ENCODE data around the gene DLX3.

Gene DLX3

GRCh38 chr17:49987681-49988441 lies 7.2 kb downstream of the DLX3 start:
- Mint-ChIP-seq H3K4me1 (peaks cover 9% of the 10 kb centered on the region), H3K27me3 (peaks cover 75% of the 10 kb centered on the region), H3K4me3 (no peak overlapping the region), H3K27ac (no peak overlapping the region), H3K9me3 (no peaks in the 10 kb centered on the region)
- DNase-seq (peak in 1 of 2 donors; percentile 0), ATAC-seq (no peak)

GRCh38 chr17:49987290-49987585 lies 7.8 kb downstream of the DLX3 start:
- H3K27me3 Mint-ChIP-seq, result peaks cover 72% of the 10 kb centered on the region
- no peak overlapping the region for H3K4me3 Mint-ChIP-seq
- H3K9me3 Mint-ChIP-seq, result no peaks in the 10 kb centered on the region

GRCh38 chr17:49986396-49987289 lies 8.4 kb downstream of the DLX3 start:
- DNase-seq, result no peak
- no peak for ATAC-seq

More at GRCh38 chr17:49987290-49987585, 7.8 kb downstream of the DLX3 start:
- DNase-seq (no peak), ATAC-seq (no peak)
- H3K4me1 Mint-ChIP-seq, result peaks cover 7% of the 10 kb centered on the region
- H3K27ac Mint-ChIP-seq, result no peak overlapping the region

GRCh38 chr17:49985310-49985990 lies 9.6 kb downstream of the DLX3 start:
- Mint-ChIP-seq H3K9me3 (no peaks in the 10 kb centered on the region), H3K4me3 (no peak overlapping the region), H3K4me1 (peaks cover 7% of the 10 kb centered on the region), H3K27ac (no peak overlapping the region), H3K27me3 (peaks cover 73% of the 10 kb centered on the region)
- ATAC-seq, result no peak
- DNase-seq, result no peak

More at GRCh38 chr17:49986396-49987289, 8.4 kb downstream of the DLX3 start:
- peaks cover 72% of the 10 kb centered on the region for H3K27me3 Mint-ChIP-seq
- H3K4me3 Mint-ChIP-seq, result no peak overlapping the region
- no peaks in the 10 kb centered on the region for H3K9me3 Mint-ChIP-seq
- peaks cover 7% of the 10 kb centered on the region for H3K4me1 Mint-ChIP-seq
- H3K27ac Mint-ChIP-seq, result no peak overlapping the region

- no peak for DNase-seq
- ATAC-seq, result no peak
- peaks cover 80% of the 10 kb centered on the region for H3K27me3 Mint-ChIP-seq
- H3K9me3 Mint-ChIP-seq, result no peaks in the 10 kb centered on the region
- no peak overlapping the region for H3K4me3 Mint-ChIP-seq
- no peak overlapping the region for H3K27ac Mint-ChIP-seq
- H3K4me1 Mint-ChIP-seq, result peaks cover 7% of the 10 kb centered on the region
Observed at GRCh38 chr17:49984776-49985175, 10.2 kb downstream of the DLX3 start.

GRCh38 chr17:49984283-49984682 lies 10.7 kb downstream of the DLX3 start:
- no peak overlapping the region for H3K27ac Mint-ChIP-seq
- H3K4me3 Mint-ChIP-seq, result no peak overlapping the region
- H3K9me3 Mint-ChIP-seq, result no peaks in the 10 kb centered on the region
- ATAC-seq (no peak), DNase-seq (no peak)
- peaks cover 10% of the 10 kb centered on the region for H3K4me1 Mint-ChIP-seq
- H3K27me3 Mint-ChIP-seq, result peaks cover 80% of the 10 kb centered on the region

- peaks cover 72% of the 10 kb centered on the region for H3K27me3 Mint-ChIP-seq
Observed at GRCh38 chr17:49980703-49981197, 14.3 kb downstream of the DLX3 start.

GRCh38 chr17:49979748-49980479 lies 15.1 kb downstream of the DLX3 start:
- H3K27me3 Mint-ChIP-seq, result peaks cover 76% of the 10 kb centered on the region
- no peaks in the 10 kb centered on the region for H3K9me3 Mint-ChIP-seq
- H3K27ac Mint-ChIP-seq, result peak overlapping the region in 1 of 2 donors; percentile 23
- H3K4me1 Mint-ChIP-seq, result peaks cover 6% of the 10 kb centered on the region
- DNase-seq (no peak), ATAC-seq (no peak)
- no peak overlapping the region for H3K4me3 Mint-ChIP-seq

More at GRCh38 chr17:49980703-49981197, 14.3 kb downstream of the DLX3 start:
- no peak for ATAC-seq
- H3K4me1 Mint-ChIP-seq, result peaks cover 6% of the 10 kb centered on the region
- DNase-seq, result no peak
- H3K9me3 Mint-ChIP-seq, result no peaks in the 10 kb centered on the region
- peak overlapping the region; percentile 23 to 33 for H3K27ac Mint-ChIP-seq
- no peak overlapping the region for H3K4me3 Mint-ChIP-seq

GRCh38 chr17:49978501-49978900 lies 16.5 kb downstream of the DLX3 start:
- Mint-ChIP-seq H3K27me3 (peaks cover 79% of the 10 kb centered on the region), H3K27ac (no peak overlapping the region), H3K9me3 (no peaks in the 10 kb centered on the region), H3K4me3 (no peak overlapping the region), H3K4me1 (peaks cover 6% of the 10 kb centered on the region)
- ATAC-seq, result no peak
- no peak for DNase-seq

- Mint-ChIP-seq H3K4me3 (no peak overlapping the region), H3K27me3 (peaks cover 87% of the 10 kb centered on the region), H3K9me3 (no peaks in the 10 kb centered on the region), H3K4me1 (peaks cover 11% of the 10 kb centered on the region), H3K27ac (no peak overlapping the region)
- ATAC-seq (no peak), DNase-seq (no peak)
Observed at GRCh38 chr17:49977463-49978389, 17.3 kb downstream of the DLX3 start.

GRCh38 chr17:49976828-49977202 lies 18.2 kb downstream of the DLX3 start:
- Mint-ChIP-seq H3K27me3 (peaks cover 89% of the 10 kb centered on the region), H3K4me3 (no peak overlapping the region), H3K9me3 (no peaks in the 10 kb centered on the region), H3K4me1 (peaks cover 20% of the 10 kb centered on the region), H3K27ac (no peak overlapping the region)
- DNase-seq, result no peak
- no peak for ATAC-seq

- no peak for ATAC-seq
- Mint-ChIP-seq H3K27me3 (peaks cover 89% of the 10 kb centered on the region), H3K27ac (no peak overlapping the region), H3K9me3 (no peaks in the 10 kb centered on the region), H3K4me1 (peaks cover 25% of the 10 kb centered on the region), H3K4me3 (no peak overlapping the region)
- DNase-seq, result no peak
Observed at GRCh38 chr17:49976163-49976827, 18.7 kb downstream of the DLX3 start.

- Mint-ChIP-seq H3K4me1 (peaks cover 33% of the 10 kb centered on the region), H3K27me3 (peaks cover 89% of the 10 kb centered on the region), H3K4me3 (no peak overlapping the region), H3K27ac (no peak overlapping the region), H3K9me3 (no peaks in the 10 kb centered on the region)
- DNase-seq (no peak), ATAC-seq (no peak)
Observed at GRCh38 chr17:49975531-49975930, 19.5 kb downstream of the DLX3 start.

GRCh38 chr17:49973271-49973615 lies 21.8 kb downstream of the DLX3 start:
- H3K4me3 Mint-ChIP-seq, result peak overlapping the region in 1 of 2 donors; percentile 46
- no peak for DNase-seq
- peaks cover 90% of the 10 kb centered on the region for H3K27me3 Mint-ChIP-seq
- no peak overlapping the region for H3K27ac Mint-ChIP-seq
- H3K4me1 Mint-ChIP-seq, result peaks cover 45% of the 10 kb centered on the region
- no peaks in the 10 kb centered on the region for H3K9me3 Mint-ChIP-seq
- ATAC-seq, result no peak

All from stimulated activated naive CD8-positive, alpha-beta T cell treated with anti-CD3 and anti-CD28 coated beads, Interleukin-15, amount 100 ng/mL, for 72 hours (primary cell).